ENCODE results near the gene HADHA.
"Not testable (repeated sequence)": the region's sequence is repeated elsewhere in the genome, so short reads cannot be mapped to it uniquely, and the experiment has no call there.

The HADHA gene

DNA sequence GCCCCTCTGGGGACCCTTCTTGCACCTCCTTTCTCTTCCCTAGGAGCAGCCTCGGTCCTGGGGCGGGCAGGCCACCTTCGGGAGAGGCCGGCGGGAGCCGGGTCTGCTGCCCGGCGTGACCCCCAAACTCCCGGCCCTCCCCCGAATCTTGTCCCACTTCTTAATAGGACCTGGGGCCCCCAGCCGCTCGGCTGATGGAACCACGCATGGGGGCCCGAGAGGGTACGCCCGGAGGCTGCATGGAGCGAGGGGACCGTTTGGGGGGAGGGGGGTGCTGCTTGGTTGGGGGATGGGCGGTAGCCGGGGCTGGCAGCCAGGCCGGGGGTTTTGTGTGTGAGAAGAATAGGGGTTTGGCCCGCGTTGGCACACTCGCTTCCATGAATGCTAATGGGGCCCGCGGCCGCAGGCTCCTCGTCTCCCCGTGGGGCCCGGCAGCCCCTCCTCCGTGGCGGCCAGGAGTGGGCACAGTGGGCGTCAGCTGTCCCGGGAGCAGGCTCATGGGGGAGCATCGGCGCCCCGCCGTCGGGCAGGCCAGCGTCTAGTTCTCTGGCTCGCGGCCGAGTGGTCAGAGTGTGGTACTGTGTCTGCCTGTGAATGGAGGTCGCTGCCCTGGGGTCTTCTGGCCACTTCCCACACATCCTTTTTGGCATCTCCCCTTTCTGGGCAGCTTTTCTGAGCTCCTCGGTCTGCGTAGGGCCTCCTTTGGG, 70.5 kb downstream of the HADHA start:
- no peak for DNase-seq (ENCODE audit: low read depth)

DNA sequence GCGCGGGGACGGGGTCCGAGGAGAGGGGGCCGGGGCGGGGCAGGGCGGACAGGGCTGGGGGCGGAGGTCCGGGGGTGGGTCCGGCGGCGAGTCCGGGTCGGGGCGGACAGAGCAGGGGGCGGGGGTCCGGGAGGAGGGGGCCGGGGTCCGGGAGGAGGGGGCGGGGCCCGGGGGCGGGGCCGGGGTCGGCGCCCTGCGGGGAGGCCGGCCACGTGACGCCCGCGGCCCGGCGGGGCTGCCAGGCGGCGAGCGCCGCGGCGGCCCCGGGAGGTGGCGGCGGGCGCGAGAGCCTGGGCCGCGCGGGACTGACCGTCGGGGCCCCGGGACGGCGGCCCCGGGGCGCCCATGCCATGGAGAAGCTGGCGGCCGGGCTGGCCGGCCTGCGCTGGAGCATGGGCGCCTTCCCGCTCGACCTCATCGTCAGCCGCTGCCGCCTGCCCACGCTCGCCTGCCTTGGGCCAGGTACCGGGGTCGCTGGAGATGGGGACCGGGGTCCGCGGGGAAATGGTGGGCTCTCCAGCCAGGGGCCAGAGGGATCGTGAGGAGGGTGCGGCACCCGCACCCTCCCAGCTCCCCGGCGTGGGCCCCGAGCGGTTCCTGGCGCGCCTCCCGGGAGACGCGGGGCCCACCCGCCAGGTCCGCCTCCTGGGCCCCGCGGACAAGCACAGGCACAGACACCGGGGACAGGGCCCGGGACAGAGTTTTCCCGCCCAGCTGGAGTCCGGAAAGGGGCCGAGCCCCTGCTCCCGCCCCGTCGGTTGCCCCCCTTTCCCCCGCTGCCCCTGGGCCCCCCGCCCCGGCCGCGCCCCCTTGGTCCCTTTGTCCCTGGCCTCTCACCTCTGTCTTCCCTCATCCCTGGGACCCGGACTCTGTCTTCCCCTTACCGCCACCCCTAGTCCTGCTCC, 71.3 kb downstream of the HADHA start, which contains the start of gene GAREM2:
Gene GAREM2 (plus strand): TSS at position 218 of the 905 bp plus-strand sequence. CDS start 133 bp downstream, at position 351.
- DNase-seq (ENCODE audit: low read depth): no peak

DNA sequence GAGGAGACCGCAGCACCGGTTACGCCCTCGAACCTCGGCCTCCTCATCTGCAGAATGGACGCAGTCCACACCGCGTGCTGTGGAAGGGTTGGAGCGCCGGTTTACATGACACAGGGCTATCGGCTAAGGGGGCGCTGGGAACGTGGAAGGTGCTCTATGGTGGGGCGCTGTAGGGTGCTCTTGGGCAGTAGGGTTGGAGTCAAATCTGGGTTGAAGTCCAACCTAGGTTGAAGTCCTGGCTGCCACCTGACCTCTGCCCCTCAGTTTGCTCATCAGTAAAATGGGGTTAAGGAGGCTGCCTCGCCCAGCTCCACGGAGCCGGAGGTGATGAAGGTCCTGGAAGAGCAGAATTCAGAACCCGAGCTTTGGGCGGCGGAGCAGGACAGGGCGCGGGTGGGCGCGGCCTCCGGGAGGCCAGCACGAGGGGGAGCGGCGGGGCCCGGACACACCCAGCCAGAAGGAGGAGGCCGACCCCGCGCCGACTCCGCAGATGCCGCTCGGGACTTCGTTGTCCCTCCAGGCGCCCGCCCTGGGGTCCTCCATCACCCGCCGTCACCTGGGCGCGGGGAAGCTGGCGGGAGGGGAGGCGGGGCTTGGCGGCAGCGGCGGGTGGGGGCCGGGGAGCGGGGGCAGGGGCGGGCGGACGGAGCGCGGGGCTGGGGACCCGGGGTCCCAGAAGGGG, 72.1 kb downstream of the HADHA start:
- DNase-seq (ENCODE audit: low read depth): no peak

DNA sequence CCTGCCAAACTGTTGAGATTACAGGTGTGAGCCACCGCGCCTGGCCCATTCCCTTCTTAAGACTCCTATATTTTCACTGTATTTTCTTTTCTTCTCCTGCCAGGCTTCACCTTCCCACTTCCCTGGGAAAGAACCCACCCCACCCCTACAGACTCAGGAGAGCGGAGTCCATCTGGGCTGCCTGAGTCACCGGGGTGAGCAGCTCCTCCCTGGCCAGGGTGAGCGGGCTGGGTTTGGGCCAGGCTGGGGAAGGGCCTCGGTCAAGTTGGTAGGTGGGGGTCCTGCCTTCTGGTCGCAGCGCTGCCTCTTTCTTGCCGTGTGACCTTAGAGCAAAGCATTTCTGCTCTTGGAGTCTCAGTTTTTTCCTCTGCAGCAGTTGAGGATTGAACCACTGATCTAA, 73.6 kb downstream of the HADHA start:
- DNase-seq (ENCODE audit: low read depth): no peak

DNA sequence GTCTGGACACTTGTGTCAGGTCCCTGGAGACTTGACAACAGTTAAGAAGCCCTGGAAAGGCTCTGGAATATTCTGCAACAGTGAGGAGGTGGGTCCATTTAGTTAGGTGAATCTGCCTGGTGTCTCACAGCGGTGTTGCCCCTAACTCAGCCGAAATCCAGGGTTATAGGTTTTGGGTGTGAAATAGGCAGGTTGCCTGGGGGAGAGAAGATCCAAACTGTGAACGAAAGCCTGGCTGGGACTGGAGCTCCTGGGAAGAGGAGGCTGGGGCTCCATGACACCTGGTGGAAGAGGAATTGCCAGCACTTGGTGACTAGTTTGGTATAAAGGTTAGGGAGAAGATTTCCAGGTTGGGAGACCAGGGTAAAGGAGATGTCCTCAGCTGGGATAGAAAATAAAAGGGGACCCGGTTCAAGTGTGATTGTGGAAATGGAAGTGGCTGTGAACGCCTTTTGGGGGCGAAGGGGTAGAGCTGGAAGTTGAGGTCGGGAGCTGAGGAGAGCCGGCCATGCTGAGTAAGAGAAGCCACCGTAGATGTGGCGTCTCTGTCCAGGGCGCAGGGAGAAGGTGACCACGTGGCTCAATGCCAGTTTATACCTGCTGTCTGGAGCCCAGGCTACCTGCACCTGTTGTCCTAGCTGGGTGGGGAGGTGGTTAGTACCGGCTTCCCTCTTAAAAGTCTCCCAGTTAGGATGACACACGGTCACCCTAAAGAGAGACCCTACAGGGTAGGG, 74.6 kb downstream of the HADHA start:
- DNase-seq (ENCODE audit: low read depth): no peak

DNA sequence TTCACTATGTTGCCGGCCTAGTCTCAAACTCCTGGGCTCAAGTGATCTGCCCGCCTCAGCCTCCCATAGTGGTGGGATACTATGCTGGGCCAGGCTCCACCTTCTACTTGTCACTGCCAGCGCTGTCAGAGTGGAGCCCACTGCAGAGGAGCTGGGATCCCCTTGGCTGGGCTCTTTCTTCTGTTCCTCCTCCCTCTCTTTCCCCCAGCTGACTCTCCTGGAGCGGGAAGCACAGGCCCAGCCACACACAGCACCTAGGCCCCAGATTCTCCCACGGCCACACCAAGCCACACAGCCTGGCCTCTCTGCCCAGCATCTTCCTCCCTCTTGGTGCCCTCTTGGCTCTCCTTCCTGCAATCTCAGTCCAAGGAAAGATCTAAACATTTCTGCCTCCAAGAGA, 75.2 kb downstream of the HADHA start:
- no peak for DNase-seq (ENCODE audit: low read depth)

DNA sequence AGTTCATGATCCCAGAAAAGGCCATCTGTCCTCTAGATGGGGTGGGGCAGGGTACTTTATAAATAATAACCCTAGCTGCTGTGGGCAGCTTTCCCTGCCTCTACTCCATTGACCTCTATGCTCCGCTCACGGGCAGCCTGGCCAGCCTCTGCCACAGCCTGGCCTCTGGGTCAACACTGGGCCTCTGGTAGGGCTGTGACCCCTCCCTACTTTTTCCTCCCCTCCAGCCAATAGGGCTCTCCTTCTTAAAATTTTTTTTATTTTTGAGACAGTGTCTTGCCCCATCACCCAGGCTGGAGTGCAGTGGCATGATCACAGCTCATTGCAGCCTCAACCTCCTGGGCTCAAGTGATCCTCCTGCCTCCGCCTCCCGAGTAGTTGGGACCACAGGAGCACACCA, 75.6 kb downstream of the HADHA start:
- no peak for DNase-seq (ENCODE audit: low read depth)

DNA sequence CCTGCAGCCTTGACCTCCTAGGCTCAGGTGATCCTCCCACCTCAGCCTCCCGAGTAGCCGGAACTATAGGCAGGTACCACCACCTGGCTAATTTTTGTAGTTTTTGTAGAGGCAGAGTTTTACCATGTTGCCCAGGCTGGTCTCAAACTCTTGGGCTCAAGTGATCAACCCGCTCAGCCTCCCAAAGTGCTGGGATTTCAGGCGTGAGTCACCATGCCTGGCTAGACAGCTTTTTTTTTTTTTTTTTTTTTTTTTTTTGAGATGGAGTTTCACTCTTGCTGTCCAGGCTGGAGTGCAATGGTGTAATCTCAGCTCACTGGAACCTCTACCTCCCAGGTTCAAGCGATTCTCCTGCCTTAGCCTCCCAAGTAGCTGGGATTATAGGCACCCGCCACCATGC, 77.9 kb downstream of the HADHA start:
- not testable (repeated sequence) for DNase-seq (ENCODE audit: low read depth)

DNA sequence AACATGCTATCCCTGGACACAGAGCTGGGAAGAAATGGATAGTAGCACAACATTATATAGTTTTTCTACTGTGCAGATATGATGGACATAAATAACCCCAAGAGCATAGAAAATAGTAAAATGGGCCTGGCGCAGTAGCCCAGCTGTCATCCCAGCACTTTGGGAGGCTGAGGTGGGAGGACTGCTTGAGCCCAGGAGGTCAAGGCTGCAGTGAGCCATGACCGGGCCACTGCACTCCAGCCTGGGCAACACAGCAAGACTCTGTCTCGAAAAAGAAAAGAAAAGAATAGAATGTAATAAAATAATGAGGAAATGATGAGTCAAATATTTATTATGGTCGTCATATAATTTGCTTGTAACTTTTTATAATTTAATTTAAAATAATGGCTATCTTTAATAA, 79.0 kb downstream of the HADHA start:
- no peak for DNase-seq (ENCODE audit: low read depth)

DNA sequence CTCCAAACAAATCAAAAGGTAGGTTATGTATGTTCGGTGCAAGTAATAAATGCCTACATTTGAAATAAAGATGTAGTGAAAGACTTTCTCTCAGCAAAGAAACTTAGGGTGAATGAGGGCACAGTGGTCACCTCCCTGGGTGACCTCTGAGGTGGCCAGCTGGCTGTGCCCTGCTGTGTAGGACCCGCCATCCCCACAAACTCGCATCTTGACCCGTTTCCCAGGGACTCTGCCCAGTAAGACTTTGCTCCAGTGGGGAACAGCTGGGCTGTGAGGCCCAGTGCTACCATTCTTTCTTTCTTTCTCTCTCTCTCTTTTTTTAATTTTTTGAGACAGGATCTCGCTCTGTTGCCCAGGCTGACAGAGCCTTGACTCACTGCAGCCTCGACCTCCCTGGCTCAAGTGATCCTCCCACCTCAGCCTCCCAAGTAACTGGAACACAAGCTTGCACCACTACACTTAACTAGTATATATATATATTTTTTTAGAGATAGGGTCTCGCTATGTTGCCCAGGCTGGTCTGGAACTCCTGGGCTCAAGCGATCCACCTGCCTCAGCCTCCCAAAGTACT, 79.7 kb downstream of the HADHA start:
- no peak for DNase-seq (ENCODE audit: low read depth)

DNA sequence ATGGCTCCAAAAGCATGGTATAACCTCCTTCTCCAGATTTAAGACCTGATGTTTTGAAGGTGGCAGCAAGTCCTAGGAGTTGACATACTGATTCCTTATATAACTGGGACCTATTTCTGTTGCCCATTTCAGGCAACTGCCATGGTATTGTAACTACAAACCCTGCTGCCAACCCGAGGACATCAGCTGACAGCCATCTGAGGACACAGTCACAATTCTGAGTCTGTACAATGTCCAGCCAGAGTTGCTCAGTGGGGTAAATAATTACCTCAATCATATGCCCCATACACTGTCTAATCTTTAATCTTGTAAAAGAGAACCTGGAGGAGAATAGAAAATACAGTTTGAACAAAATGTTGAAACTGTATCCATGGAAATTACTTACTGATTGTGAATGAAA, 80.2 kb downstream of the HADHA start:
- DNase-seq (ENCODE audit: low read depth): no peak

DNA sequence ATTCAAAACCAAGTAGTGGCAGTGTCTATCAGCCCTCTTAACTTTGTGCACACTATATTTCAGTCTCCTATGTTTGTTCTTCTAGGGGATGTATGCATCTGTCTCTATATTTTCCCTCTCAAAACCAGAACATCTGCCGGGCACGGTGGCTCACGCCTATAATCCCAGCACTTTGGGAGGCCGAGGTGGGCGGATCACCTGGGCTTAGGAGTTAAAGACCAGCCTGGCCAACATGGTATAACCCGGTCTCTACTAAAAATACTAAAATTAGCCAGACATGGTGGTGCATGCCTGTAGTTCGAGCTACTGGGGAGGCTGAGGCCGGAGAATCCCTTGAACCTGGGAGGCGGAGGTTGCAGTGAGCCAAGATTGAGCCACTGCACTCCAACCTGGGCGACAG, 81.5 kb downstream of the HADHA start:
- no peak for DNase-seq (ENCODE audit: low read depth)

DNA sequence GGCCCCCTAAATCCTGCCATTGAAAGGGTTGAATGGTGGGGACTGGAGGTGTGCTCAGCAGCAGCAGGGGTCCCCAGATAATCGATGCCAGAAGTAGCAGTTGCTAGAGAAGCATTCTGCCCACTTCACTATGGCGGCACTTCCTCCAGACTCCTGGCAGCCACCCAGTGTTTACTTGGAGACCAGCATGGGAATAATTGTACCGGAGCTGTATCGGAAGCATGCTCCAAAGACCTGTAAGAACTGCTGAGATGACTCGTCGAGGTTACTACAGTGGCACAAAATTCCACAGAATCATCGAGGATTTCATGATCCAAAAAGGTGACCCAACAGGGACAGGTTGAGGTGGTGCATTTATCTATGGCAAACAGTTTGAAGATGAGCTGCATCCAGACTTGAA, 82.5 kb downstream of the HADHA start:
- DNase-seq (ENCODE audit: low read depth): no peak

DNA sequence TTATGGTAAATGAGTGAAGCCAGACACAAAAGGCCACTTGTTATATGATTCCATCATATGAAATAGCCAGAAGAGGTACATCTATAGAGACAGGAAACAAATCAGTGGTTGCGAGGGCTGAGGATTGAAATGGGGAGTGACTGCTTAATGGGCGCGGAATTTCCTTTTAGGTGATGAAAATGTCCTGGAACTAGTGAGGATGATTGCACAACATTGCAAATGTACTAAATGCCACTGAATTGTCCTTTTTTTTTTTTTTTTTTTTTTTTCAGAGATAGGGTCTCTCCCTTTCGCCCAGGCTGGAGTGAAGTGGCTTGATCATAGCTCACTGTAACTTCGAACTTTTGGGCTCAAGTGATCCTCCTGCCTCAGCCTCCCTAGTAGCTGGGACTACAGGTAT, 86.9 kb downstream of the HADHA start:
- no peak for DNase-seq (ENCODE audit: low read depth)

DNA sequence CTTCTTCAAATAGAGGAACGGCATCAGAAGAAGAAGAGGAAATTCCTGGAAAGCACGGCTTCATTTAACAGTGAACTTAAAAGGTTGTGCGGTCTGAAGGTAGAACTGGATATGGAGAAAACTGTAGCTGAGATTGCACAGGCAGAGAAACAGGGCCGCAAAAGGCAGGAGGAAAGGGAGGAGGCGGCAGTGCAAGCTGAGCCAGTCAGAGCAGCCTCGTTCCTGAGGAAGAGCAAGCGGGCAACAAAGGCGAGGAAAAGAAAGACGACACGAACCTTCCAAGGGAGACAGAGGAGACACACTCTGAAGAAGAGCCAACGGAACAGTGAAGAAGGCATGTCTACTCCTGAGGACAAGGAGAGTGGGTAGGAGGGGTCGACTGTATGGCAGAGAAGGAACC, 94.2 kb downstream of the HADHA start:
- DNase-seq (ENCODE audit: low read depth): no peak

DNA sequence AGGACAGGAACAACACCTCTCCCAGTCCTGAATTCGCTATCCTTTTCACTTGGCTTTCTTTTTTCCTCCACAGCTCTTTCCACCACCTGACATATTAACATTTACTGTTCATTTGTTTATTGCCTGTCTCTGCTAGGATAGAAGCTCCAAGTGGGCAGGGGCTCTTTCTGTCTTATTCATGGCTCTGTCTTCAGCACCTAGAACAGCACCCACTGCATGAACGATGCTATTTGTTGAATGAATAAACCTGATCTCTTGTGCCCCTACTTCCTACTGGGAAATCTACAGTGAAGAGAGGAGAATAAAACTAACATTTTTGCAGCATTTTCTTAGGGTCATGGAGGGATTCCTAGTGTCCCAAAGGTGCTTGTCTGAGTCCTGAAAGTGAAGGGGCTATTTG, 95.9 kb downstream of the HADHA start:
- DNase-seq (ENCODE audit: low read depth): no peak

DNA sequence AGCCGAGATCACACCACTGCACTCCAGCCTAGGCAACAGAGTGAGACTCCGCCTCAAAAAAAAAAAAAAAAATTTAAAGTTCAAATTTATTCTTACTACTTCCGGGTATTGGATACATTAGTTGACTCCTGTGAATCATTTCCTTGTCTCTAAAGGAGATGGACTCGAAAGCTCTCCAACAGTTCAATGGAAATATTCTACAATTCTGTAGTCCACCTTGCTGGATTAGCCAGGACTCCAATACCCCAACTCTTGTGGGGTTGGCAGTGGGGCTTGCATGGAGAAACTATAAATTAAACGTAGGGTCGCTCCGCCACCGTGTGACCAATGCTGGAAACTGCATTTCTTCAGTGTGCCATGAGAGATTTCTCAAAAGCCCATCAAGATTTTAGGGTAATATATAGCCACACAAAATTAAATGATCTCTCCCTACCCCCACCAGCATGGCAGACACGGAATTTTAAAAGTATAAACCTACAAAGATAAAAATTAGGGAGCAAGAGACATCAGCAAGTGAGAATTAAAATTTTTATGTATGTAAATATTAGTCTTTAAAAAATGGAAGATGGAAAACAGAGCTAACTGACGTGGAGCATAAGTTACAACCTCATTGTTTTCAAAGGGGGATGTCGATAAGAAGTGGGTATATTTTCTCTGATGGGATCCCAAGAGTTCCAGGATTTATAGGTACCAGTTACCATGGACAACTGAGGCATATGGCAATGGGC, 99.3 kb downstream of the HADHA start:
- DNase-seq (ENCODE audit: low read depth): peak; percentile 43

DNA sequence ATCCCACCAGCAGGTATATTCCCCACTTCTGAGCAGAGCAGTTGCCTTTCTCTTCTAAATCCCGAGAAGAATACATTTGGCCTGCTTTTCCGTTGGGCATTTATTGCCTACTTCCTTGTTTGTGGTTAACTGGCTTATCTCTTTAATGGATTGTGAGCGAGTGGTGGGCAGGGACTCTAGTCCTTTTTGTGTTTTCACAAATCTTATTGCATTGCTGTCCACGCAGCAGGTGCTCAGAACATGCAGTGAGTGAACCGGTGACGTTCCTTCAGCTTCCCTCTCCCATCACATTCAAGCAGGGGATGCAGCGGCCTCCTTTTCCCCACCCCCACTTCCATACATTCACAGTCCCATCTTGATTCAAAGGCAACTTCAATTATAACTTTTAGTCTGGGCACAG, 100.4 kb downstream of the HADHA start:
- no peak for DNase-seq (ENCODE audit: low read depth)

DNA sequence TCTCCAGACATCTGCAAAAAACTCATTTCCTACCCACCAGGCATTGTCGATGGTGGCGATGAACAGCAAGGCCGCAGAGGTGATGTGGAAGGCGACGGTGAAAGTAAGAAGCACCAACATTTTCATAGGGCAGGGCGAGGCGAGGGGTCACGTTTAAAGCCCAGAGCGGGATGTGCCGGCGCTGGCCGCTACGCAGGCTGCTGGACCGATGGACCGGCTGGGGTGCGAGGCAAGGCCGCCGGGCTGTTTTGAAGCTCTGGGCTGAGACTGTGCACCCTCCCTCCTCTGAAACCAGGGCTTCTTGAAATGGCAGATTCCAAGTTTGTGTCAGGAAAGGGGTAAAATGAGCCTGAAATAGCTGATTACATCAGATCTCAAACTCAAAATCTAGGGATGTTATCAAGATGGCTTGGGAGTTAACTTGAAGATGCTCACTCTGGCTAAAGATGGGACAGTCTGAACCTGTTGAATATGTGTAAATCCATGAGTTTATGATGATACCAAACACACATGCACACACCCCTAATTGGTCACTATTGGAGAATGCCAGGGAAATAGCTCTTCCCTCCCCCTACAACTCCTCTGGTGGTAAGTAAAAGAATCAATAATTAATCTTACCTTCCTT, 103.2 kb downstream of the HADHA start:
- DNase-seq (ENCODE audit: low read depth): no peak

Measured in fibroblast of the conjunctiva (primary cell).